HEK293 (cell line): Measurements from ENCODE around the gene SCLT1.
A peak's percentile ranks its signal among the peaks of the same experiment; 100 is the strongest.

Experiments
- CTCF ChIA-PET: fragments of 350-600 bp; formaldehyde crosslinking; extraction: SDS; loops from one replicate; lab custom pipeline; 2021; ENCODE audit warnings: antibody characterized with exemption; lab: Yijun Ruan, JAX
- POLR2A ChIA-PET: fragments of 300-600 bp; formaldehyde crosslinking; extraction: SDS; loops from one replicate; lab custom pipeline; 2020; ENCODE audit warnings: antibody characterized with exemption, inconsistent platforms; lab: Yijun Ruan, JAX
- H3K27ac ChIP-seq: fragments of 200-500 bp; sonication (Bioruptor generic); 2 replicates; pipeline ENCODE4 v1.5.1; 2014; ENCODE audit warnings: low read depth, low read length, control low read depth, inconsistent platforms; ENCODE audit errors: extremely low read depth
- H3K36me3 ChIP-seq, 2 experiments: fragments of 200-500 bp in 1 of 2; sonication (Bioruptor generic) in 1 of 2; 1 replicate in 1 of 2; 2 replicates in 1 of 2; pipeline ENCODE4 v1.5.1; 2014 to 2017; ENCODE audit warnings: inconsistent platforms in 2 of 2, low read length in 2 of 2; ENCODE audit not compliant: control insufficient read depth in 2 of 2, insufficient read depth in 1 of 2
- H3K4me1 ChIP-seq: fragments of 200-500 bp; sonication (Bioruptor generic); 2 replicates; pipeline ENCODE4 v1.5.1; 2014; ENCODE audit warnings: mild to moderate bottlenecking, low read length, inconsistent platforms; ENCODE audit not compliant: control insufficient read depth, insufficient read depth
- H3K4me3 ChIP-seq: 2 replicates; pipeline ENCODE4 v1.5.1; 2011; ENCODE audit warnings: low read depth, mild to moderate bottlenecking, control low read depth, low read length, moderate library complexity
- H3K9me3 ChIP-seq: fragments of 200-500 bp; sonication (Bioruptor generic); 2 replicates; pipeline ENCODE4 v1.5.1; 2014; ENCODE audit warnings: low read depth, low read length, inconsistent platforms; ENCODE audit not compliant: control insufficient read depth, insufficient read depth
- KLF16 ChIP-seq: fragments of 450-650 bp; formaldehyde crosslinking; IDR thresholded peaks from 2 replicates; pipeline ENCODE4 v1.5.1; 2017; ENCODE audit warnings: missing biosample characterization, missing genetic modification characterization
- KLF8 ChIP-seq: fragments of 450-650 bp; formaldehyde crosslinking; IDR thresholded peaks from 2 replicates; pipeline ENCODE4 v1.5.1; 2016; ENCODE audit warnings: missing biosample characterization, missing genetic modification characterization
- OVOL3 ChIP-seq: fragments of 450-650 bp; formaldehyde crosslinking; IDR thresholded peaks from 2 replicates; pipeline ENCODE4 v1.5.1; 2016; ENCODE audit warnings: missing biosample characterization, missing genetic modification characterization
- SCRT2 ChIP-seq: fragments of 450-650 bp; formaldehyde crosslinking; IDR thresholded peaks from 2 replicates; pipeline ENCODE4 v1.5.1; 2016; ENCODE audit warnings: missing biosample characterization, missing genetic modification characterization
- SETDB1 ChIP-seq: IDR thresholded peaks from one replicate; pipeline ENCODE4 v1.6.1; 2017; ENCODE audit warnings: mild to moderate bottlenecking, low read length, moderate library complexity, mixed read lengths; ENCODE audit not compliant: insufficient read length
- ZNF2 ChIP-seq: fragments of 450-650 bp; formaldehyde crosslinking; IDR thresholded peaks from 2 replicates; pipeline ENCODE4 v1.5.1; 2016; ENCODE audit warnings: missing biosample characterization, missing genetic modification characterization
- ZNF214 ChIP-seq: fragments of 450-650 bp; formaldehyde crosslinking; IDR thresholded peaks from 2 replicates; pipeline ENCODE4 v1.5.1; 2017; ENCODE audit warnings: missing biosample characterization, mild to moderate bottlenecking, missing genetic modification characterization, borderline replicate concordance
- ZNF248 ChIP-seq: fragments of 450-650 bp; formaldehyde crosslinking; IDR thresholded peaks from 2 replicates; pipeline ENCODE4 v1.5.1; 2017; ENCODE audit warnings: missing biosample characterization, missing genetic modification characterization
- ZNF266 ChIP-seq: fragments of 450-650 bp; formaldehyde crosslinking; IDR thresholded peaks from 2 replicates; pipeline ENCODE4 v1.5.1; 2016; ENCODE audit warnings: missing biosample characterization, missing genetic modification characterization, low read depth
- ZNF274 ChIP-seq, 2 experiments: fragments of 200-500 bp in 1 of 2; fragments of 450-650 bp in 1 of 2; sonication (Bioruptor generic) in 1 of 2; formaldehyde crosslinking in 1 of 2; IDR thresholded peaks; 2 replicates each; pipeline versions ENCODE4 v1.5.1 to v1.6.1; 2014 to 2016; ENCODE audit warnings: borderline replicate concordance in 1 of 2, inconsistent platforms in 1 of 2, low read length in 1 of 2, missing biosample characterization in 1 of 2, missing genetic modification characterization in 1 of 2
- ZNF302 ChIP-seq: fragments of 450-650 bp; formaldehyde crosslinking; IDR thresholded peaks from 2 replicates; pipeline ENCODE4 v1.5.1; 2016; ENCODE audit warnings: missing biosample characterization, missing genetic modification characterization, low read depth
- ZNF433 ChIP-seq: fragments of 450-650 bp; formaldehyde crosslinking; IDR thresholded peaks from 2 replicates; pipeline ENCODE4 v1.5.1; 2016; ENCODE audit warnings: missing biosample characterization, missing genetic modification characterization, low read depth
- ZNF48 ChIP-seq: fragments of 450-650 bp; formaldehyde crosslinking; IDR thresholded peaks from 2 replicates; pipeline ENCODE4 v1.5.1; 2016; ENCODE audit warnings: missing biosample characterization, missing genetic modification characterization
- ZNF530 ChIP-seq: fragments of 450-650 bp; formaldehyde crosslinking; IDR thresholded peaks from 2 replicates; pipeline ENCODE4 v1.5.1; 2016; ENCODE audit warnings: low read depth, missing biosample characterization, missing genetic modification characterization
- ZNF549 ChIP-seq: fragments of 450-650 bp; IDR thresholded peaks from 2 replicates; pipeline ENCODE4 v1.5.1; 2018; ENCODE audit warnings: missing biosample characterization, missing genetic modification characterization, mild to moderate bottlenecking, inconsistent platforms, moderate library complexity
- ZNF837 ChIP-seq: fragments of 450-650 bp; formaldehyde crosslinking; IDR thresholded peaks from 2 replicates; pipeline ENCODE4 v1.5.1; 2016; ENCODE audit warnings: missing biosample characterization, missing genetic modification characterization
- TF ChIP-seq, protein P1 (sequence below): fragments of 450-650 bp; formaldehyde crosslinking; IDR thresholded peaks from 2 replicates; pipeline ENCODE4 v1.5.1; 2016; ENCODE audit warnings: missing biosample characterization, missing genetic modification characterization
- TF ChIP-seq, protein P2 (sequence below): fragments of 450-650 bp; formaldehyde crosslinking; IDR thresholded peaks from 2 replicates; pipeline ENCODE4 v1.5.1; 2016; ENCODE audit warnings: missing biosample characterization, missing genetic modification characterization
- TF ChIP-seq, protein P3 (sequence below): fragments of 450-650 bp; IDR thresholded peaks from 2 replicates; pipeline ENCODE4 v1.5.1; 2018; ENCODE audit warnings: missing biosample characterization, mild to moderate bottlenecking, missing genetic modification characterization
- TF ChIP-seq, protein P4 (sequence below): fragments of 450-650 bp; formaldehyde crosslinking; conservative IDR thresholded peaks from 2 replicates; pipeline ENCODE4 v1.5.1; 2016; ENCODE audit warnings: low read depth, missing biosample characterization, missing genetic modification characterization

SCLT1 gene

DNA sequence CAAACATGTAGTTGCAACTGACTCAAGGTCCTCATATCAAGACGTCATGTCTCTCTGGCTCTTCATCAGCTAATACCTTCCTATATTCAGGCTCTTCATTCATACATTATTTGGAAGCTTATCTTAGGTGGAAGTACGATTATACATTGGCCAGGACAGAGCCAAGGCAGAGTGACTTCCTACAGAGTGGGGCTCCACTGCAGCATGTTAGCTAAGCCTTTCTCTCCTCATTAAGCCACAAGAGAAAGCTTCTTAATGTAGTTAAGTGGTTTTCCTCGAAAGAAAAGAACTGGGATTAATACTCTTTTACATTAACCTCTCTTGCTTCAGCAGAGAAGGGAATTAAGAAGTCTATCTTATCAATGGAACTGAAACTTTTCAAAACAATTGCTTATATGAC is 17.6 kb upstream of the SCLT1 start (continued):
- no peak for TF ChIP-seq ZNF837 (tag by site-specific recombination)
- TF ChIP-seq, protein P1, sequence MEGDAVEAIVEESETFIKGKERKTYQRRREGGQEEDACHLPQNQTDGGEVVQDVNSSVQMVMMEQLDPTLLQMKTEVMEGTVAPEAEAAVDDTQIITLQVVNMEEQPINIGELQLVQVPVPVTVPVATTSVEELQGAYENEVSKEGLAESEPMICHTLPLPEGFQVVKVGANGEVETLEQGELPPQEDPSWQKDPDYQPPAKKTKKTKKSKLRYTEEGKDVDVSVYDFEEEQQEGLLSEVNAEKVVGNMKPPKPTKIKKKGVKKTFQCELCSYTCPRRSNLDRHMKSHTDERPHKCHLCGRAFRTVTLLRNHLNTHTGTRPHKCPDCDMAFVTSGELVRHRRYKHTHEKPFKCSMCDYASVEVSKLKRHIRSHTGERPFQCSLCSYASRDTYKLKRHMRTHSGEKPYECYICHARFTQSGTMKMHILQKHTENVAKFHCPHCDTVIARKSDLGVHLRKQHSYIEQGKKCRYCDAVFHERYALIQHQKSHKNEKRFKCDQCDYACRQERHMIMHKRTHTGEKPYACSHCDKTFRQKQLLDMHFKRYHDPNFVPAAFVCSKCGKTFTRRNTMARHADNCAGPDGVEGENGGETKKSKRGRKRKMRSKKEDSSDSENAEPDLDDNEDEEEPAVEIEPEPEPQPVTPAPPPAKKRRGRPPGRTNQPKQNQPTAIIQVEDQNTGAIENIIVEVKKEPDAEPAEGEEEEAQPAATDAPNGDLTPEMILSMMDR (tag by site-specific recombination): no peak
- TF ChIP-seq ZNF48 (tag by site-specific recombination): no peak
- TF ChIP-seq SETDB1: no peak

DNA sequence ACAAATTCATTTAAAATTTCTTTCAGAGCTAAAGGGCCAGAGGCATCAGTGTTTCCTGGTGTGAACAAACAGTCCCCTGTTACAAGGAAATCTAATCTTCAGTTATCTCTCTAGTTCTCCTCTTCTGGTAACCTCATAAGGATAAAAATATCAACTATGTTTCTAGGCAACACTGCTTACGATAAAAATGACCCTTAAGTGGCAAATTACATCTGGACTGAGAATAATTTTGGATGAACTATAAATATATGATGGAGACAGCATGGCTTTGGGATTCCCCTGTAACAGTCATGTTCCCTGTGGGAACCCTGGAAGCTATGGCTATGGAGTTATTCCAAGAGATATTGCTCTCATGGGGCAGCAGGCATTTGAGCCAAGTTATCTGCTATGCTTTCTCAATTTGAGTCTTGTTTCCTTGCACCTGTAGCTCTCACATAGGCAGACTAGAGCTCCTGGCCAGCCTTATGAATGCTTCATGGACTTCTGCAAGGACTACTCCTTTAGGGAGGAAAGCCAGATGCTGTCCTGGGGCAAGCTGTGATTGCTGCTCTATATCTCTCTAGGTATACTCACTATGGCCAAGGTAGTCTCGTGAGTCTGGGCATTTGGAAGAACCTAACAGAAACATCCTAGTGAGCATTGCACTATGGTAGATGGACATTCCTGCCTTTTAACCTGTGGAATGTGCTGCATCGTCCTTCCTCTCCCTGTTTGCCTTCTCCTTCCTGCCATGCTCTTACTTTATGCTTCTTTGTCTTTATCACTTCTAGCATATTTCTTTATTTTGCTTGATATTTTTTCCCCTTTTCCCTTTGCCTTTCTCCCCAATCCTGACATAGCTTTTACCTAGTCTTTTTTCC is 16.9 kb upstream of the SCLT1 start:
- ChIA-PET POLR2A (interaction anchor here (0.5 kb wide), 1 partner anchor 24 kb away, joined by 3 read pairs; no protein-coding TSS in a partner anchor), CTCF (no interaction called here)
- Histone ChIP-seq H3K4me1 (no peaks in the 10 kb centered on the region), H3K9me3 (no peaks in the 10 kb centered on the region), H3K27ac (no peak overlapping the region), H3K36me3 (peaks cover 0 to 19% of the 10 kb centered on the region in 2 experiments; a peak in 1 of 3 replicates), H3K4me3 (no peak overlapping the region)
- TF ChIP-seq SCRT2 (tag by site-specific recombination) (peak; percentile 23), ZNF266 (tag by site-specific recombination) (no peak), ZNF549 (no peak)

DNA sequence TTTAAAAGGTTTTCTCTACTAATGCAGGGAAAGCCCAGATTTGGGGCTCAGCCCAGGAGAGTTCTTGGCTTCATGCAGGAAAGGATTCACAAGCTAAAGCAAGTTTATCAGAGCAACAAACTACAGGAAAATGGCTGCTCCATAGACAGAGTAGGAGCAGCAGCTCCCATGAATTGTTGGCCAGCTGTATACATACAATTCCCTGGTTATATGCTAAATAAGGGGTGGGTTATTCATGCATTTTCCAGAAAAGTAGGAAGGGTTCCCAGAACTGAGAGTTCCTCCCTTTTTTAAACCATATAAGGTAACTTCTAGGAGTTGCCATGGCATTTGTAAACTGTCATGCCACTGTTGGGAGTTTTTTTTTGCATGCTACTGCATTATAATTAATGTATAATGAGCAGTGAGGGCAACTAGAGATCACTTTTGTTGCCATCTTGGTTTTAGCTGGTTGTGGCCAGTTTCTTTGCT is 5.2 kb upstream of the SCLT1 start:
- Histone ChIP-seq H3K27ac (no peak overlapping the region), H3K36me3 (peaks cover 0 to 6% of the 10 kb centered on the region in 2 experiments; a peak in 1 of 3 replicates), H3K4me3 (no peak overlapping the region), H3K4me1 (no peaks in the 10 kb centered on the region), H3K9me3 (no peaks in the 10 kb centered on the region)
- POLR2A ChIA-PET: no interaction called here
- CTCF ChIA-PET: no interaction called here
- TF ChIP-seq KLF16: no peak
- TF ChIP-seq OVOL3 (tag by site-specific recombination): no peak
- TF ChIP-seq ZNF302 (tag by site-specific recombination): no peak
- TF ChIP-seq, protein P2, sequence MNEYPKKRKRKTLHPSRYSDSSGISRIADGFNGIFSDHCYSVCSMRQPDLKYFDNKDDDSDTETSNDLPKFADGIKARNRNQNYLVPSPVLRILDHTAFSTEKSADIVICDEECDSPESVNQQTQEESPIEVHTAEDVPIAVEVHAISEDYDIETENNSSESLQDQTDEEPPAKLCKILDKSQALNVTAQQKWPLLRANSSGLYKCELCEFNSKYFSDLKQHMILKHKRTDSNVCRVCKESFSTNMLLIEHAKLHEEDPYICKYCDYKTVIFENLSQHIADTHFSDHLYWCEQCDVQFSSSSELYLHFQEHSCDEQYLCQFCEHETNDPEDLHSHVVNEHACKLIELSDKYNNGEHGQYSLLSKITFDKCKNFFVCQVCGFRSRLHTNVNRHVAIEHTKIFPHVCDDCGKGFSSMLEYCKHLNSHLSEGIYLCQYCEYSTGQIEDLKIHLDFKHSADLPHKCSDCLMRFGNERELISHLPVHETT (tag by site-specific recombination): no peak
- TF ChIP-seq, protein P3, sequence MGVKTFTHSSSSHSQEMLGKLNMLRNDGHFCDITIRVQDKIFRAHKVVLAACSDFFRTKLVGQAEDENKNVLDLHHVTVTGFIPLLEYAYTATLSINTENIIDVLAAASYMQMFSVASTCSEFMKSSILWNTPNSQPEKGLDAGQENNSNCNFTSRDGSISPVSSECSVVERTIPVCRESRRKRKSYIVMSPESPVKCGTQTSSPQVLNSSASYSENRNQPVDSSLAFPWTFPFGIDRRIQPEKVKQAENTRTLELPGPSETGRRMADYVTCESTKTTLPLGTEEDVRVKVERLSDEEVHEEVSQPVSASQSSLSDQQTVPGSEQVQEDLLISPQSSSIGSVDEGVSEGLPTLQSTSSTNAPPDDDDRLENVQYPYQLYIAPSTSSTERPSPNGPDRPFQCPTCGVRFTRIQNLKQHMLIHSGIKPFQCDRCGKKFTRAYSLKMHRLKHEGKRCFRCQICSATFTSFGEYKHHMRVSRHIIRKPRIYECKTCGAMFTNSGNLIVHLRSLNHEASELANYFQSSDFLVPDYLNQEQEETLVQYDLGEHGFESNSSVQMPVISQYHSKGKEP (tag by site-specific recombination): no peak
- TF ChIP-seq, protein P4, sequence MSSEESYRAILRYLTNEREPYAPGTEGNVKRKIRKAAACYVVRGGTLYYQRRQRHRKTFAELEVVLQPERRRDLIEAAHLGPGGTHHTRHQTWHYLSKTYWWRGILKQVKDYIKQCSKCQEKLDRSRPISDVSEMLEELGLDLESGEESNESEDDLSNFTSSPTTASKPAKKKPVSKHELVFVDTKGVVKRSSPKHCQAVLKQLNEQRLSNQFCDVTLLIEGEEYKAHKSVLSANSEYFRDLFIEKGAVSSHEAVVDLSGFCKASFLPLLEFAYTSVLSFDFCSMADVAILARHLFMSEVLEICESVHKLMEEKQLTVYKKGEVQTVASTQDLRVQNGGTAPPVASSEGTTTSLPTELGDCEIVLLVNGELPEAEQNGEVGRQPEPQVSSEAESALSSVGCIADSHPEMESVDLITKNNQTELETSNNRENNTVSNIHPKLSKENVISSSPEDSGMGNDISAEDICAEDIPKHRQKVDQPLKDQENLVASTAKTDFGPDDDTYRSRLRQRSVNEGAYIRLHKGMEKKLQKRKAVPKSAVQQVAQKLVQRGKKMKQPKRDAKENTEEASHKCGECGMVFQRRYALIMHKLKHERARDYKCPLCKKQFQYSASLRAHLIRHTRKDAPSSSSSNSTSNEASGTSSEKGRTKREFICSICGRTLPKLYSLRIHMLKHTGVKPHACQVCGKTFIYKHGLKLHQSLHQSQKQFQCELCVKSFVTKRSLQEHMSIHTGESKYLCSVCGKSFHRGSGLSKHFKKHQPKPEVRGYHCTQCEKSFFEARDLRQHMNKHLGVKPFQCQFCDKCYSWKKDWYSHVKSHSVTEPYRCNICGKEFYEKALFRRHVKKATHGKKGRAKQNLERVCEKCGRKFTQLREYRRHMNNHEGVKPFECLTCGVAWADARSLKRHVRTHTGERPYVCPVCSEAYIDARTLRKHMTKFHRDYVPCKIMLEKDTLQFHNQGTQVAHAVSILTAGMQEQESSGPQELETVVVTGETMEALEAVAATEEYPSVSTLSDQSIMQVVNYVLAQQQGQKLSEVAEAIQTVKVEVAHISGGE (tag by site-specific recombination): no peak
- TF ChIP-seq ZNF2 (tag by site-specific recombination): no peak
- TF ChIP-seq ZNF274 (IDR thresholded peaks at IDR 0.05; ENCODE audit: low read length): no peak
- TF ChIP-seq ZNF274 (tag by site-specific recombination; IDR thresholded peaks at IDR 0.05; ENCODE audit: borderline replicate concordance): no peak
- no peak for TF ChIP-seq ZNF248 (tag by site-specific recombination)
- TF ChIP-seq KLF8 (tag by site-specific recombination): no peak
- no peak for TF ChIP-seq ZNF530
- no peak for TF ChIP-seq ZNF214
- no peak for TF ChIP-seq ZNF433
